A673 (cell line): ENCODE results near the gene CACNA2D3.

Source experiments
- CTCF ChIP-seq: fragments of 300-800, 200-600 bp; sonication (generic); conservative IDR thresholded peaks from 2 replicates; pipeline ENCODE4 v1.5.1; 2017; ENCODE audit warnings: low read depth, mild to moderate bottlenecking, antibody characterized with exemption, low read length, moderate library complexity, mixed read lengths
- EZH2 ChIP-seq: fragments of 200-600 bp; sonication (generic); IDR thresholded peaks from 2 replicates; pipeline ENCODE4 v1.6.1; 2017; ENCODE audit warnings: borderline replicate concordance, low read depth, mild to moderate bottlenecking, mixed read lengths, antibody characterized with exemption, low read length; ENCODE audit not compliant: poor library complexity, severe bottlenecking

DNA sequence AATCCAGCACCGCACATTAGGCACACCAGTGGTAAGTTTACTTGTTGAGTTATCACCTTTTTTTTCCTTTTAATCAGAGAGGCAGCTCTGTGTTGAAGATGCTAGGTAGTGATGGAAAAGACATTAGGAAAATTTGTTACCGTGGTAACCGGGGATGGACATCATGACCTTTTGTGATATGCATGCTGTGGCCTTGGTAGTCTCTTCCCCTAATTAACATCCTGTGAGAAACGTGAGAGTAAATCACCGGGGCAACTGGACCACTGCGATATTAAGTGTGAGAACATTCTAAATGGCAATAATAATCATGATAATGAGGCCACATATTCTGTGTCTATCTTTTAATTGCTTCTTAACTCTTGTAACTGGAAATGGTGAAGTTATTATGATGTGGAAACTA, 362.0 kb downstream of the CACNA2D3 start:
- TF ChIP-seq CTCF (no peak), EZH2 (no peak)
